GM15510 (cell line): ENCODE results near the gene RNF111.

Experiments
- POLR2A ChIP-seq: IDR thresholded peaks from 3 replicates; pipeline ENCODE4 v1.6.1; 2011; ENCODE audit warnings: borderline replicate concordance; ENCODE audit not compliant: insufficient read length; ENCODE audit errors: extremely low read depth

RNF111 gene

DNA sequence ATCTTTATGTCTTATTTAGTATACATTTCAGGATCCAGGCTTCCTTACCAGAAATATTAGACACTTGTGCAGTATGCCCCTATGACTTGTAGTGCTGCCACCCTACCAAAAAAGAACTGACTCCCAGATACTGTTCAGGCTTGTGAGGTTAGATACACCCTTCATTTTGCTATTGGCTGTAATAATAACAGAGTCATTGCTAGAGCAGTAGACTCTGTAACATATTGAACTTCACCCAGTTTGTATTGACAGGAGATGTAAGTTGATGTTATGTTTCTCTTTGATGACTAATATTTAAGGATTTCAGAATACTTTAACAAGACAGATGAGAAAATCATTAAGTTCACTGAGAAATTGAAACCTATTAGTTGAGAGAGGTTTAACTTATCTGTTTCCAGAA lies 32.9 kb downstream of the RNF111 start:
- TF ChIP-seq POLR2A: no peak

GRCh38 chr15:59022188-59022587 lies 34.7 kb downstream of the RNF111 start:
- TF ChIP-seq POLR2A: no peak

DNA sequence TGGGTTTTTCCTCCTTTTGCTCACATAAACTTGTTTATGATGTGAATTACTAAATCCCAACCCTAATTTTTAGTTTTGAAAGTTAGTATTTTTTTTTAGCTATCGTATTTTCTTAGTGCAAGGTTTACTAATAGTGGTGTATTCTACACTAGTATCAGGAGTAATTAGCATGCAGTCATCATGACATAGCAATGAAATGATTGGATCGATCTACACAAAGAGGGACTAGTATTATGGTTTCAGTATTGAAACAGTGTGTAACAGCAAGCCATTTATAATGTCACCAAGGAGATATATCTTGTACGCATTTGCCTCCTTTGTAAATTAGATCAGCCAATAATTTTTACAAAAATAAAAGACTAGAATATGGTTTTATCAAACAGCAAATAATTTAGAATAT lies 38.7 kb downstream of the RNF111 start:
- no peak for TF ChIP-seq POLR2A

DNA sequence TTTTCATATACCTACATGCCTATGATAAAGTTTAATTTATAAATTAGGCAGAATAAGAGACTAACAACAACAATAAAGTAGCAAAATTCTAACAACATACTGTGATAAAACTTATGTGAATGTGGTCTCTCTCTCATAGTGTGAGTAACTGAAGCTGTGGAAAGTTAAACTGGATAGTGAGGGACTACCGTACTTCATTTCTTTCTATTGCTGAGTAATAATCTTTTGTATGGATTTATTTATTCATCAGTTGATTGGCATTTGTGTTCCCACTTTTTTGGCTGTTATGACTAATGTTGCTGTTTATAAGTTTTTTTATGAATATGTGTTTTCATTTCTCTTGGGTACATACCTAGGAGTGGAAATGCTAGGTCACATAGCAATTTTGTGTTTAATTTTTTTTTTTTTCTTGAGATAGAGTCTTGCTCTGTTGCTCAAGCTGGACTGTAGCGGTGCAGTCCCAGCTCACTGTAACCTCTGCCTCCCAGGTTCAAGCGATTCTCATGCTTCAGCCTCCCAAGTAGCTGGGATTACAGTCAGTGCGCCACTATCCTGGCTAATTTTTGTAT lies 41.0 kb downstream of the RNF111 start:
- TF ChIP-seq POLR2A: no peak

GRCh38 chr15:59029554-59029953 lies 42.1 kb downstream of the RNF111 start:
- no peak for TF ChIP-seq POLR2A

DNA sequence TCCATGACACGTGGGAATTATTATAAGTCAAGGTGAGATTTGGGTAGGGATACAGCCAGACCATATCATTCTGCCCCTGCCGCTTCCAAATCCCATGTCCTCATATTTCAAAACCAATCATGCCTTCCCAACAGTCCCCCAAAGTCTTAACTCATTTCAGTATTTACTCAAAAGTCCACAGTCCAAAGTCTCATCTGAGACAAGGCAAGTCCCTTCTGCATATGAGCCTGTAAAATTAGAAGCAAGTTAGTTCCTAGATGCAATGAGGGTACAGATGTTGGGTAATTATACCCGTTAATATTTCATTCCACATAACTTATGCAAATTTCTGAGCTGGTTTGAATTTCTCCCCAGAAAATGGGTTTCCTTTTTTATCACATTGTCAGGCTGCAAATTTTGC lies 47.7 kb downstream of the RNF111 start:
- TF ChIP-seq POLR2A: no peak

DNA sequence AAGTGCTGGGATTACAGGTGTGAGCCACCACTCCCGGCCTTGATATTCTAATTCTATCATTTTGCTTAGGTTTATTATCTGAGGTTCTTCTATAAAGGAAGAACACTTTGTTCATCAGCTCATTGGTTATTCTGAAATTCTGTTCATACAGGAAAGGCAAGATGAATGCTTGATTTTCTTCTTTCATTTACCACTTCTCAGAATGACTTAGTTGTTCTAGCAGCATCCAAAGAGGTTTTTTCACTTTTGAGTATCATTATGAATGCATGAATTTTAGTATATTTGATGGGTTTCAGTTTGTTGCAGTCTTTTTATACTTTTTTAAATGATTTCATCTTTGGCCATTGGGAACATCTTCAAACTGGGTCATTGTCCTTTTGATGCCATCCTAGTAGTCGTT lies 51.8 kb downstream of the RNF111 start:
- TF ChIP-seq POLR2A: no peak

DNA sequence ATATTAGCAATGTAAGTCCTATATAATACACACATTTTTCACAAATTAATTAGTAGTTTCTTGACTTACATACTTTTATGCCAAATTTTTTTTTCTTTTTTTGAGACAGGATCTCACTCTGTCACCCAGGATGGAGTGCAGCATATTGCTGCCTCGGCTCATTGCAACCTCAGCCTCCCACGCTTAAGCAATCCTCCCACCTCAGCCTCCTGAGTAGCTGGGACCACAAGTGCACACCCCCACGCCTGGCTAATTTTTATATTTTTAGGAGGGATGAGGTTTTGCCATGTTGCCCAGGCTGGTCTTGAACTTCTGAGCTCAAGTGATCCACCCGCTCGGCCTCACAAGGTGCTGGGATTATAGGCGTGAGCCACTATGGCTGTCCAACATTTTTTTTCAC lies 54.6 kb downstream of the RNF111 start:
- TF ChIP-seq POLR2A: no peak

DNA sequence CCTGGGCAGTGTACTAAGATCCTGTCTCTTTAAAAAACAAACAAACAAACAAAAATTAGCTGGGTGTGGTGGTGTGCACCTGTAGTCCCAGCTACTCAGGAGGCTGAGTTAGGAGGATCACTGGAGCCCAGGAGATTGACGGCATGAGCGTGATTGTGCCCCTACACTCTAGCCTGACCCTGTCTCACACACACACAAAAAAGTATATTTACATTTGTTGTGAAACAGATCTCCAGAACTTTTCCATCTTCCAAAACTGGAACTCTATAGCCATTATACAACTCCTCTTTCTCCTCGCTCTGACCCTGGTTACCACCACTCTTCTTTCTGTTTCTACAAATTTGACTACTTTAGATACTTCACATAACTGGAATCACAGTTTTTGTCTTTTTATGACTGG lies 61.4 kb downstream of the RNF111 start:
- no peak for TF ChIP-seq POLR2A

GRCh38 chr15:59051873-59052861 lies 64.7 kb downstream of the RNF111 start:
- no peak for TF ChIP-seq POLR2A

DNA sequence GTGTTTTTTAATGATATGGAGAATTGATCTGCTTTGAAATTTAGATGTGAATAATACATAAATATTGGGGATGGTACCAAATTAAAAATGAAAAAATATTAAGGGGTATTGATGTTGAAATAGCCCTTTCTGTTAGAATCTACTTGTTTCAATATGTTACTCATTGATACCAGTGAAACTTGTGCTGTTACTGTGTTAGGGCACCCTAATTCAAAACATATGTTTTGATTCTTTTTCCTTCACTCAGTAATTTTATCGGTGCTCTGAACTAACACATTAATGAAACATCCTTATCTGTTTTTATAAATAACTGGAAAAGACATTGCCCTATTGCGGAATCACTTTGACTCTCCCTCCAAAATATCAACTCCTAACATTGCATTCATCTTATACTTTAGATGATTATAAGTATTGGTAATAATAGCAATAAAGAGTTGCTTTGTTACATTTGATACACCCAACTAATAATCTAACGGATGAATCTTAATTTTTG lies 65.5 kb downstream of the RNF111 start:
- TF ChIP-seq POLR2A: no peak

DNA sequence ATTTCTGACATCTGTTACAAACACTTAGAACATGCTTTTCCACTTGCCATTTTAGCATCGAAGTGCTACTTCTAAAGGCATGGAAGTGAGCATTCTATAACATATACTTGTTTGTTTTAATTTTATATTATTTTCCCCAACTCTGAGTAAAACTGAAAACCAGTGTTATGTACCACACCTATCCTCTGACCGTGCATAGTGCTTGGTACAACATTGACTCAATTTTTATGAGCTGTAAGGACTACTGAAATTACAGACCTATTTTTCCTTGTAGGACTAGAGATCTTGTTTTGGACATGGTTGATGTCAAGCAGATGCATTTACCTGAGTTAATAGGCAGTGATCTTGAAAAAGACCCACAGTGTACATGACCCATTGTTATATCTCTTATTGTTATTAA lies 66.0 kb downstream of the RNF111 start:
- TF ChIP-seq POLR2A: no peak

GRCh38 chr15:59059076-59059597 lies 71.7 kb downstream of the RNF111 start:
- no peak for TF ChIP-seq POLR2A

GRCh38 chr15:59060348-59060747 lies 72.9 kb downstream of the RNF111 start:
- TF ChIP-seq POLR2A: no peak

- TF ChIP-seq POLR2A: no peak
Observed at GRCh38 chr15:59063042-59063441, 75.6 kb downstream of the RNF111 start.
